GM21576 (cell line): ENCODE data around the gene RABGEF1.
A peak's percentile ranks its signal among the peaks of the same experiment; 100 is the strongest.
"Not testable (repeated sequence)": the region's sequence is repeated elsewhere in the genome, so short reads cannot be mapped to it uniquely, and the experiment has no call there.

Experiments used
- ATAC-seq: cut with Tn5 transposase; IDR thresholded peaks from one replicate; pipeline ENCODE4 v1.9.1; 2021; ENCODE audit warnings: mild to moderate bottlenecking, moderate library complexity; ENCODE audit not compliant: unreplicated experiment

The RABGEF1 gene

GRCh38 chr7:66800591-66800990, 60.1 kb downstream of the RABGEF1 start:
- no peak for ATAC-seq

DNA sequence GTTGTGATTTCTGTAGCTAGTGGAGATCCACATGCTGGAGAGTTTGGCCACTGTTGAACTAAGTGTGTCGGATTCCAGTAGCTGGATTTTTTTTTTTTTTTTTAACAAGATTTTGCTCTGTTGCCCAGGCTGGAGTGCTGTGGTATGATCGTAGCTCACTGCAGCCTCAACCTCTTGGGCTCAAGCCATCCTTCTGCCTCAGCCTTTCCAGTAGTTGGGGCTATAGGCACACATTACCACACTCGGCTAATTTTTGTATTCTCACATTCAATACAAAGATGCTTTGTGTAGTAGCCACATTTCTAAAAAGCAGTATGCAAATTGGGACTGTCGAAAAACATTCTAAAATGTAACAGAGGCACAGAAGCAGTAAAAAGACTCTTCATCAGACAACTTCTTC, 63.5 kb downstream of the RABGEF1 start:
- no peak for ATAC-seq

GRCh38 chr7:66807736-66808135, 67.2 kb downstream of the RABGEF1 start:
- no peak for ATAC-seq

GRCh38 chr7:66810716-66811115, 70.2 kb downstream of the RABGEF1 start:
- ATAC-seq: no peak

- ATAC-seq: not testable (repeated sequence)
Measured at GRCh38 chr7:66815186-66815875, 74.8 kb downstream of the RABGEF1 start.

DNA sequence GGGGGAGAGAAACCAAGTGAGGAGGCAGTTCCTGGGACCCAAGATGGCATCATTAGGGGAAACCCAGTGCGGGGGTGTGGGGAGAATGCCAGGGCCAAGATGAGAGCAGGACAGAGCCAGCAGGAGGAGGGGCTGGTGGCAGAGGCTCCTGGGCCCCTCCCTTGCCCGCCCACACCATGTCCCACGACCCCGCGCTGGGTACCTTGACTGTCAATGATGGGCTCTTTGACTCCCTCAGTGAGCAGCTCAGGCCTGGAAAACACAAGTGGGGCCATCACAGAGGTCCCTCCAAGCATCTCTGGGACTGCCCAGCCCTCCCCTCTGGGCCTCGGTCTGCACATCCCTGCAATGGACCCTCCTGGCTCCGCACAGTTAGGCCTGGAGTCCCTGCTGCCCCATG, 75.4 kb downstream of the RABGEF1 start:
- no peak for ATAC-seq

DNA sequence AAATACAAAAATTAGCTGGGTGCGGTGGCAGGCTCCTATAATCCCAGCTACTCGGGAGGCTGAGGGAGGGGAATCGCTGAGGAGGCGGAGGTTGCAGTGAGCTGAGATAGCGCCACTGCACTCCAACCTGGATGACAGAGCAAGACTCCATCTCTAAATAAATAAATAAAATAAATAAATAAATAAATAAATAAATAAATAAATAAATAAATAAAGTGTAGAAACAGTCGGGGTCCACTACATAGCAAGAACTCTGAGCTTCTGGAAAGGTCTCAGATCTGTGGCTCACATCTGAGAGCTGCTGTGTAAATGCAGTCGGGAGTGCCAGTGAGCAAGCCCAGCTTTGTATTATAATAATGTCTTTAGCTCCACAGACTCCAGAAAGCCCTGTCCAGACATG, 76.1 kb downstream of the RABGEF1 start:
- ATAC-seq: not testable (repeated sequence)

- peak; percentile 69 for ATAC-seq
Measured at GRCh38 chr7:66817208-66817795, 76.8 kb downstream of the RABGEF1 start.

GRCh38 chr7:66817956-66818355, 77.4 kb downstream of the RABGEF1 start:
- ATAC-seq: not testable (repeated sequence)

GRCh38 chr7:66824041-66824440, 83.5 kb downstream of the RABGEF1 start:
- ATAC-seq: no peak

DNA sequence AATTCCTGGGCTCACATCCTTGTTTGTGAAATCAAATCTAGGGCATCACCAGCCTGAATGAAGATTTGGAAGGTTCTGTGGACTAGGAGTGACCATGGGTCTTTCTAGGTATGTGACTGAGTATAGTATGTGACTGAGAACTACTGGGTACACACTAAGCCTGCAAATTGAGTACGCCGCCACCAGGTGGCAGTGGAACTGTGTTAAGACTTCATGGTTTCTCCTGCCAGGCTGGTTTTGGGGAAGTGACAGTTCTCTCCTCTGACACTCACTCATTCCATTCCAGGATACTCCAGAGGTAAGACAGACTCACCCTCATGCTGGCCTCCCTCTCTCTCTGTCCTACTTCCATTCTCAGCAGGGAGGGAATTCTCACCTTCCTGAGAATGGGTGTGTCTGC, 85.0 kb downstream of the RABGEF1 start:
- ATAC-seq: not testable (repeated sequence)

DNA sequence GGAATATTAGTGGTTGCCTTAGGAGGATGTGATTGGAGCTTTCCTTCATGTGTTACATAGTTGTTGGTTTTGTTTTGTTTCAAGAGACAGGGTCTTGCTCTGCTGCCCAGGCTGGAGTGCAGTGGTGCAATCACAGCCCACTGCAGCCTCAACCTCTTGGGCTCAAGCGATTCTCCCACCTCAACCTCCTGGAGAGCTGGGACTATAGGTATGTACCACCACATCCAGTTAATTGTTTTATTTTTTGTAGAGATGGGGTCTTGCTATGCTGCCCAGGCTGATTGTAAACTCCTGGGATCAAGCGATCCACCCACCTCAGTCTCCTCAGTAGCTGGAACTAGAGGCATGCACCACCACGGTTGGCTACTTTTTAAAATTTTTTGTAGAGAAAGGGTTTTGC, 86.1 kb downstream of the RABGEF1 start:
- no peak for ATAC-seq

DNA sequence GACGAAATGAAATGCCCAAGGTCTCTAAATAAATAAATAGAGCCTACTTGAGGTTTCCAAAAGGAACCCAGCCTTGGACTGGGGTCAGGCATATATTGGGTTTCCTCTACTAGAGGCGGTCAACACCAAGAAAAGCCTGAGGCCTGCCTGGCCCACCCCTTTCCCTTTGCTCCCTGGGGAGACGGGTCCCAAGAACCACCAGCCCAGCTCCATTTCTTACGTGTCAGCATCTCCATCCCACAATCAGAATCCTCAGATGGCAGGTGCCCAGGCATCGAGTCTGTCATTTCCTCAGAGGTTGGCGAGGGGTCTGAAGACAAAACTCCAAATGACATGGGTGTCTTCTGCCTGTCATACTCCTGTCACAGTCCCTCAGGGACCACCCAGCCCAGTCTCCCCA, 90.4 kb downstream of the RABGEF1 start:
- not testable (repeated sequence) for ATAC-seq

DNA sequence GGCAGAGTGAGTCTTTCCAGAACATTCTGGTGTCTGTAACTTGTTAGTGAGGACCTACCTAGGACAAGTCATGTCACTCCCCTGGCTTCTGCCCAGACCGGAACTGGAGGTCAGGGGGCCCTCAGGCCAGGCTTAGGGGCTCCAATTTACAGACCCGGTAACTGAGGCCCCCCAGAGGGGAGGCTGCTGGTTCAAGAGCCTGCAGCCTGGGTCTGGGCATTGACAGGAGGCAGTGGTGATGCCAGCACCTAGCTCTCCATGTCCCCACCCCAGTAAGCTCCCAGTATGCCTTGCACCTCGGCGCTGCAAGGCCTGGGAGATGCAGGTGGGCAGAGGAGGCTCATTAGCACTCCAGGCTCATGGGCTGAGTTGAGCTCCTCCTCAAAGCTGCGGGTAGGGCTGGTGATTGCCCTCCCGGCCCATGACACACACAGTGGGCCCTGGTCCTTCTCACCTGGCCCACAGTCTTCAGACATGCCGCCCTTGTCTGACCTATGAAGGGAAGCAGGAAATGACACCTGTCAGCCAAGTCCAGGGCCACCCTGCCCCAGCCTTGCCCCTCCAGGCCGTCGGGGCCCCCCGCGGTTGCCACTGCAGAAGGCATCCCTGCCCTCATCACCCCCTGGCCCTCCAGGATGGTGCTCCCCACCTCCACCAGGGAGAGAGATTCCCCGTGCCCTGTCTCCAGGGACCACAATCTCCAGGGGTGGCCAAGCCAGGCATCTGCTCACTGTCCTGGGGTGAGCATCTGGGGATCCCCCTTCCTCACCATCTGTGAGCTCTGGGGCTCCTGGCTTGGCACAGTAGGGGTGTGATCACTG, 92.2 kb downstream of the RABGEF1 start:
- ATAC-seq: no peak

GRCh38 chr7:66837007-66837406, 96.5 kb downstream of the RABGEF1 start:
- ATAC-seq: no peak

DNA sequence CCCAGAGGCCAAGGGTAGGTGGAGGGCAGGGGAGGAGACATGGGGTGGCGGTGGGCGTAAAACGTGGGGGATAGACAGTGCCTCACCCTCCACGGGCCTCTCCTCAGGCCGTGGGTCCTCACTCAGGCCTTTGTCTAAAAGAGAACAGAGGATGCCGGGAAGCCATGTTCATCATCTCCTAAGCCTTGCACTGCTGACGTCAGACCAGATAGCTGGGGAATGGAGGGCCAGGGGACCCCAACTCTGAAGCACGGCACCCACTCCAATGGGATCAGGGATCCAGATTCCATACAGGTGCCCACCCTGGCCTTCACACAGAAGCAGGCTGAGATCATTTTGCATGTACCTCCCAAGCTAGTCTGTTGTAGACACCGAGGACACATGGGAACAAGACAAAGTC, 97.1 kb downstream of the RABGEF1 start:
- no peak for ATAC-seq

- no peak for ATAC-seq
Measured at GRCh38 chr7:66839814-66840213, 99.3 kb downstream of the RABGEF1 start.

GRCh38 chr7:66840316-66840715, 99.8 kb downstream of the RABGEF1 start:
- ATAC-seq: no peak

GRCh38 chr7:66841898-66842297, 101.4 kb downstream of the RABGEF1 start:
- ATAC-seq: no peak

GRCh38 chr7:66843492-66843891, 103.0 kb downstream of the RABGEF1 start:
- ATAC-seq: not testable (repeated sequence)

DNA sequence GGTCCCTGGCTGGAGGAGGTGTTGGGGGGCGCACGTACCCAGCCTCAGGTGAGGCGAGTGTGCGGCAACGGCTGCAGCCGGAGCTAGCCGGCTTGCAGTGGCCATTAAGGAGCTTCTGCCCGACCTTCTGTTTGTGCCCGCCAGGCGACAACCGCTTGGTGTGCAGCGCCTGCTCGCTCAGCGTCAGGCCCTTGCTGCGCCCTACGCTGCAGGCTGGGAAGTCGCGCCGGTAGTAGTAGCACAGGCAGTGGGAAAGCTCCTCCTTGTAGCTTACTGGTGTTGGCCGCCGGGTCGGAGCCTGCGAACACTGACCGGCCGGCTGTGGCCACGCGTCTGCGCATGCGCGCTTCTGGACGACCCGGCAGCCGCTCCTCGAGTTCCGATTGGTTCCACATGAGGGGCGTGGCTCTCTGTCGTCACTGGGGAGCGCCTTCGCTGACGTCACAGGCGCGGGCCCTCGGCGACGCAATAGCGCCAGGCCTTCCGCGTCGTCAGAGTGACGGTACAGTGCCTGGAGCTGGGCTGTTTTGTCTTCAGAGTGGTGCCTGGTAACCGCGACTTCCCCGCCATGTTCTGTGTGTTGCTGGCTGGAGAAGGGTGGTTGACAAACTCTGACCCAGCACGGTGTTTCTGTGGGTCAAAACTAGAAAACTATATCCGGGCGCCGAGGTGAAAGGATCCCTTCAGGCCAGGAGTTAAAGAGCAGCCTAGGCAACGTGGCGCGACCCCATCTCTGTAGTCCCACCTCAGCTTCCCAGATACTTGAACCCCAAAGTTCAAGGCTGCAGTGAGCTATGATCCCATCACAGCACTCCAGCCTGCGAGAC, 104.2 kb downstream of the RABGEF1 start:
- peak; percentile 89 for ATAC-seq
